Peyer's patch (tissue), 4 donors: ENCODE data around the gene SYNJ1.

ENCODE experiments used
- CTCF ChIP-seq, 6 experiments: fragments of 450-650 bp in 4 of 6; fragments of 200-600 bp in 2 of 6; sonication (generic) in 1 of 6; IDR thresholded peaks; one replicate each; pipeline ENCODE4 v1.5.1; 2017 to 2019; ENCODE audit warnings: antibody characterized with exemption in 6 of 6, mild to moderate bottlenecking in 3 of 6, moderate library complexity in 1 of 6
- POLR2A ChIP-seq, 2 donors: fragments of 450-650 bp; IDR thresholded peaks; one replicate each; pipeline ENCODE4 v1.5.1; 2017; ENCODE audit warnings: antibody characterized with exemption in 2 of 2, mild to moderate bottlenecking in 2 of 2, moderate library complexity in 2 of 2

- no peak for TF ChIP-seq CTCF (IDR thresholded peaks at IDR 0.05)
- TF ChIP-seq POLR2A (IDR thresholded peaks at IDR 0.05) = no peak
These were observed 12.1 kb upstream of the SYNJ1 start for GRCh38 chr21:32739946-32740345.
